HG03342 (cell line): Measurements from ENCODE around the gene GAS7.

Experiments
- ATAC-seq: cut with Tn5 transposase; IDR thresholded peaks from one replicate; pipeline ENCODE4 v1.9.1; 2021; ENCODE audit warnings: mild to moderate bottlenecking, moderate library complexity; ENCODE audit not compliant: unreplicated experiment

GAS7 gene

GRCh38 chr17:10201680-10202079, 3.3 kb upstream of the GAS7 start:
- no peak for ATAC-seq

GRCh38 chr17:10200645-10201044, 2.2 kb upstream of the GAS7 start:
- ATAC-seq = no peak

- no peak for ATAC-seq
Observed at GRCh38 chr17:10200016-10200415, 1.6 kb upstream of the GAS7 start.

- no peak for ATAC-seq
Observed at GRCh38 chr17:10197721-10198508, 491 bp downstream of the GAS7 start.

GRCh38 chr17:10197362-10197720, 1.1 kb downstream of the GAS7 start:
- no peak for ATAC-seq

GRCh38 chr17:10196941-10197340, 1.5 kb downstream of the GAS7 start:
- ATAC-seq = no peak

GRCh38 chr17:10196384-10196895, 2.0 kb downstream of the GAS7 start:
- no peak for ATAC-seq

GRCh38 chr17:10195090-10195805, 3.2 kb downstream of the GAS7 start:
- ATAC-seq = no peak

- no peak for ATAC-seq
Observed at GRCh38 chr17:10193632-10194031, 4.8 kb downstream of the GAS7 start.

- no peak for ATAC-seq
Observed at GRCh38 chr17:10192972-10193371, 5.4 kb downstream of the GAS7 start.

- no peak for ATAC-seq
Observed at GRCh38 chr17:10192461-10192860, 5.9 kb downstream of the GAS7 start.

GRCh38 chr17:10187456-10187855, 10.9 kb downstream of the GAS7 start:
- no peak for ATAC-seq

- ATAC-seq = no peak
Observed at GRCh38 chr17:10186771-10187410, 11.5 kb downstream of the GAS7 start.

GRCh38 chr17:10183931-10184930, 14.2 kb downstream of the GAS7 start:
- no peak for ATAC-seq

GRCh38 chr17:10182785-10183184, 15.6 kb downstream of the GAS7 start:
- ATAC-seq = no peak

GRCh38 chr17:10178506-10178991, 19.9 kb downstream of the GAS7 start:
- no peak for ATAC-seq

- no peak for ATAC-seq
Observed at GRCh38 chr17:10177913-10178505, 20.4 kb downstream of the GAS7 start.

- ATAC-seq = no peak
Observed at GRCh38 chr17:10177131-10177912, 21.1 kb downstream of the GAS7 start.

- no peak for ATAC-seq
Observed at GRCh38 chr17:10173913-10174312, 24.5 kb downstream of the GAS7 start.
